HepG2 (cell line): ENCODE data around the gene TMEM164. TPM values are rescaled to one million over a fixed set of nuclear protein-coding genes. Genes with fewer than 3 reads are reported as not detected.

ENCODE experiments used
- ATAC-seq: fragments of 200-7000 bp; cut with Tn5 transposase; 3 replicates; pipeline ENCODE4 v1.9.1; 2020; ENCODE audit warnings: mild to moderate bottlenecking, moderate library complexity
- BruUV-seq: library from RNA; stranded (reverse); fragments of 400-500 nt; replicated peaks from 2 replicates; lab custom pipeline; 2021; lab: Mats Ljungman, UMichigan
- CTCF ChIA-PET: fragments of 300-600 bp; formaldehyde crosslinking; extraction: SDS; loops from one replicate; lab custom pipeline; 2021; ENCODE audit warnings: low total read pairs, inconsistent platforms, low intra/inter-chr PET ratio; lab: Yijun Ruan, JAX
- POLR2A ChIA-PET: fragments of 350-600 bp; sonication (Branson Sonifier 250); formaldehyde crosslinking; loops from one replicate; lab custom pipeline; 2020; ENCODE audit warnings: antibody characterized with exemption, inconsistent platforms; lab: Yijun Ruan, JAX
- DNase-seq: peaks from one replicate; pipeline ENCODE4 v3.0.0-alpha.2; 2015; ENCODE audit warnings: low spot score
- FAIRE-seq: peaks from 3 replicates; lab custom pipeline; 2011; peaks lifted over from hg19 to GRCh38; lab: Jason Lieb, UNC
- H2AFZ ChIP-seq: one replicate; pipeline ENCODE4 v1.6.1; 2011; ENCODE audit warnings: low read length, inconsistent platforms
- H3K27ac ChIP-seq: fragments of 300-600 bp; 3 replicates; pipeline ENCODE4 v1.8.0; 2011; ENCODE audit warnings: mixed run types, mild to moderate bottlenecking, mixed read lengths, low read length, inconsistent platforms; ENCODE audit not compliant: insufficient read depth; ENCODE audit errors: extremely low read length
- H3K27me3 ChIP-seq, 2 experiments: fragments of 200-600 bp in 1 of 2; 2 replicates in 1 of 2; 3 replicates in 1 of 2; pipeline versions ENCODE4 v1.6.0 to v1.8.0; 2011; ENCODE audit warnings: low read length in 2 of 2, mild to moderate bottlenecking in 2 of 2, moderate library complexity in 2 of 2, inconsistent platforms in 1 of 2; ENCODE audit not compliant: insufficient read depth in 2 of 2, control insufficient read depth in 1 of 2
- H3K36me3 ChIP-seq, 2 experiments: fragments of 200-600 bp in 1 of 2; replicated peaks in 1 of 2; 2 replicates in 1 of 2; 3 replicates in 1 of 2; pipeline versions ENCODE4 v1.5.1 to v1.8.0; 2011; ENCODE audit warnings: low read length in 2 of 2, inconsistent platforms in 1 of 2; ENCODE audit not compliant: insufficient read depth in 2 of 2, control insufficient read depth in 1 of 2
- H3K4me1 ChIP-seq: 2 replicates; pipeline ENCODE4 v1.5.1; 2012; ENCODE audit warnings: low read length, inconsistent platforms; ENCODE audit not compliant: insufficient read depth
- H3K4me2 ChIP-seq: 2 replicates; pipeline ENCODE4 v1.6.0; 2011; ENCODE audit warnings: low read depth, low read length, inconsistent platforms
- H3K4me3 ChIP-seq, 3 experiments: fragments of 200-600 bp in 1 of 3; sonication (generic), shearing (Covaris generic) in 1 of 3; replicated peaks in 1 of 3; 2 replicates each; pipeline ENCODE4 v1.5.1; 2011 to 2016; ENCODE audit warnings: low read length in 3 of 3, inconsistent platforms in 2 of 3, low read depth in 2 of 3, mild to moderate bottlenecking in 2 of 3, control low read depth in 1 of 3, mixed read lengths in 1 of 3; ENCODE audit not compliant: insufficient read depth in 1 of 3
- H3K79me2 ChIP-seq: one replicate; pipeline ENCODE4 v1.6.1; 2011; ENCODE audit warnings: low read length, inconsistent platforms; ENCODE audit not compliant: insufficient read depth
- H3K9ac ChIP-seq: 2 replicates; pipeline ENCODE4 v1.6.0; 2011; ENCODE audit warnings: mild to moderate bottlenecking, low read depth, low read length, inconsistent platforms; ENCODE audit not compliant: insufficient read depth
- H3K9me3 ChIP-seq: 2 replicates; pipeline ENCODE4 v1.5.1; 2012; ENCODE audit warnings: mild to moderate bottlenecking, low read length
- H4K20me1 ChIP-seq: 2 replicates; pipeline ENCODE4 v1.6.0; 2011; ENCODE audit warnings: inconsistent platforms, mild to moderate bottlenecking, low read length, moderate library complexity; ENCODE audit not compliant: insufficient read depth
- CENPBD1 ChIP-seq: sonication (generic); formaldehyde crosslinking; IDR thresholded peaks from 2 replicates; pipeline ENCODE4 v1.8.0; 2022; ENCODE audit warnings: missing genetic modification reagents, low read depth, mild to moderate bottlenecking, borderline replicate concordance
- POGK ChIP-seq: sonication (generic); formaldehyde crosslinking; conservative IDR thresholded peaks from 2 replicates; pipeline ENCODE4 v1.8.0; 2022; ENCODE audit warnings: mild to moderate bottlenecking, moderate library complexity, missing genetic modification reagents
- RCOR2 ChIP-seq: IDR thresholded peaks from 2 replicates; pipeline ENCODE4 v1.6.1; 2016; ENCODE audit warnings: missing biosample characterization, missing genetic modification reagents
- TAF1 ChIP-seq: sonication (generic); formaldehyde crosslinking; IDR thresholded peaks from 2 replicates; pipeline ENCODE4 v1.4.0; 2020; ENCODE audit warnings: missing genetic modification reagents
- TBX3 ChIP-seq: fragments of 450-650 bp; IDR thresholded peaks from 2 replicates; pipeline ENCODE4 v1.6.1; 2017; ENCODE audit warnings: antibody characterized with exemption, mild to moderate bottlenecking, inconsistent platforms, borderline replicate concordance
- ZEB1 ChIP-seq: IDR thresholded peaks from 2 replicates; pipeline ENCODE4 v1.6.1; 2012; ENCODE audit warnings: mild to moderate bottlenecking, low read depth, inconsistent platforms; ENCODE audit not compliant: insufficient replicate concordance
- ZMAT5 ChIP-seq: sonication (generic); formaldehyde crosslinking; IDR thresholded peaks from 2 replicates; pipeline ENCODE4 v1.5.0; 2020; ENCODE audit warnings: mild to moderate bottlenecking, low read depth, missing genetic modification reagents, borderline replicate concordance
- ZNF264 ChIP-seq: sonication (generic); formaldehyde crosslinking; IDR thresholded peaks from 2 replicates; pipeline ENCODE4 v1.4.0; 2020; ENCODE audit warnings: missing genetic modification reagents
- ZNF281 ChIP-seq: sonication (generic); formaldehyde crosslinking; IDR thresholded peaks from 2 replicates; pipeline ENCODE4 v1.4.0; 2020; ENCODE audit warnings: missing genetic modification reagents, borderline replicate concordance
- ZNF569 ChIP-seq: sonication (generic); formaldehyde crosslinking; IDR thresholded peaks from 2 replicates; pipeline ENCODE4 v1.5.0; 2020; ENCODE audit warnings: mild to moderate bottlenecking, missing genetic modification reagents, moderate library complexity, borderline replicate concordance
- ZNF737 ChIP-seq: sonication (generic); formaldehyde crosslinking; IDR thresholded peaks from 2 replicates; pipeline ENCODE4 v1.5.0; 2020; ENCODE audit warnings: missing genetic modification reagents, mild to moderate bottlenecking, borderline replicate concordance
- ZNF775 ChIP-seq: sonication (generic); formaldehyde crosslinking; IDR thresholded peaks from 2 replicates; pipeline ENCODE4 v1.4.0; 2020; ENCODE audit warnings: missing genetic modification reagents, mild to moderate bottlenecking, moderate library complexity, borderline replicate concordance
- WGBS: methylation state at CpG from one replicate; pipeline ENCODE4 v1.1.6; 2017; ENCODE audit warnings: low lambda C conversion rate; 5-methylcytosine and 5-hydroxymethylcytosine counted together
- in situ Hi-C: cut with HindIII; loops from 2 replicates; pipeline ENCODE4 v1.10.0; 2017; ENCODE audit warnings: low pct_unique_long_range_greater_than_20kb; ENCODE audit not compliant: extremely low pct_ligation_motif_present
- intact Hi-C: fragments of 100-400 bp; cut with micrococcal nuclease; formaldehyde crosslinking; loops from one replicate; pipeline ENCODE4 v1.10.0; 2022; ENCODE audit not compliant: unreplicated experiment
- polyA plus RNA-seq, 8 experiments: library from polyadenylated mRNA; depleted of rRNA in 3 of 8; stranded (reverse) in 7 of 8; unstranded in 1 of 8; fragments of >200 nt; fragmentation: Illumina TruSeq in 4 of 8; extraction: Trizol in 4 of 8; gene quantifications; 2 replicates each; pipeline versions ENCODE4 v1.2.1 to v1.2.3, GENCODE V29; 2011 to 2016; ENCODE audit warnings: low read depth in 4 of 8, missing spikeins in 1 of 8, mixed read lengths in 1 of 8; ENCODE audit not compliant: insufficient read depth in 1 of 8
- total RNA-seq, 5 experiments: library from RNA; depleted of rRNA; stranded (reverse); fragments of >200 nt; fragmentation: Illumina TruSeq; extraction: Trizol; gene quantifications; 2 replicates each; pipeline ENCODE4 v1.2.3, GENCODE V29; 2016; ENCODE audit warnings: low read depth in 1 of 5

Gene TMEM164
- total and polyA plus RNA-seq, 2 of the 13 experiments (the other 11 are each of a cell fraction or from before 2014, with no cell fraction given), result 5.8 to 13.2 TPM

GRCh38 chrX:110004731-110005369 lies 1.9 kb downstream of the TMEM164 start:
- Histone ChIP-seq H3K4me3 (no peak overlapping the region), H3K27me3 (no peaks in the 10 kb centered on the region), H3K9me3 (no peaks in the 10 kb centered on the region), H4K20me1 (no peaks in the 10 kb centered on the region), H3K9ac (no peak overlapping the region), H3K4me2 (peak overlapping the region; percentile 69; the same call in 1 of the 2 replicates), H2AFZ (no peak overlapping the region), H3K4me1 (peaks cover 32% of the 10 kb centered on the region), H3K36me3 (no peaks in the 10 kb centered on the region), H3K27ac (no peak overlapping the region), H3K79me2 (no peaks in the 10 kb centered on the region)
- intact Hi-C loops (no loop called here), in situ Hi-C loops (no loop called here)
- POLR2A ChIA-PET, result no interaction called here
- CTCF ChIA-PET, result no interaction called here
- DNase-seq (no peak), ATAC-seq (no peak), FAIRE-seq (no peak)
- BruUV-seq, result TSS peak; percentile 35
- 90% methylated on average over 3 of the region's 3 CpGs for WGBS
- TF ChIP-seq ZMAT5 (CRISPR knock-in tag), result no peak
- TF ChIP-seq POGK (CRISPR knock-in tag), result no peak
- TF ChIP-seq ZNF775, result no peak
- TF ChIP-seq CENPBD1 (CRISPR knock-in tag), result no peak
- TF ChIP-seq ZEB1, result no peak
- TF ChIP-seq ZNF569, result no peak
- TF ChIP-seq ZNF281 (CRISPR knock-in tag), result no peak
- no peak for TF ChIP-seq ZNF737 (CRISPR knock-in tag)
- TF ChIP-seq TAF1, result no peak
- no peak for TF ChIP-seq ZNF264 (CRISPR knock-in tag)
- TF ChIP-seq TBX3, result no peak
- TF ChIP-seq RCOR2 (CRISPR knock-in tag), result no peak
